Left cardiac atrium (tissue), 4 donors: ENCODE results near the gene UGGT2. TPM values are rescaled to one million over a fixed set of nuclear protein-coding genes. Genes with fewer than 3 reads are reported as not detected.
"Not testable (repeated sequence)": the region's sequence is repeated elsewhere in the genome, so short reads cannot be mapped to it uniquely, and the experiment has no call there.

Experiments used
- ATAC-seq, 2 donors: fragments of 200-7000 bp; cut with Tn5 transposase; one replicate each; pipeline ENCODE4 v1.9.1; 2020; ENCODE audit warnings: mild to moderate bottlenecking in 2 of 2, moderate library complexity in 2 of 2
- DNase-seq: peaks from one replicate; pipeline ENCODE4 v3.0.0-alpha.2; 2020
- intact Hi-C, 2 donors: fragments of 100-400 bp; cut with DNase I; formaldehyde crosslinking; loops; one replicate each; pipeline versions ENCODE4 v1.14.1 to v1.15.1; 2022 to 2023
- total RNA-seq, 2 donors: library from RNA; stranded (reverse); fragmentation: NEBNext Ultra II Directional; extraction: Animal tissue kit (Norgen Biotek cat#: 25700); gene quantifications; one replicate each; pipeline ENCODE4 v1.2.1, GENCODE V29; 2021
- donor health status: DM: no; HTN: yes; CAD: no.
- donor health status: DM: no; HTN: yes; CAD: no; lungs with severe emphysema.
- donor health status: DM: yes; HTN: yes; CAD: no.
- donor health status: Dilated cardiomyopathy.

Gene UGGT2
- total RNA-seq, 2 donors from 2014 or later, result 17.0 to 27.3 TPM

DNA sequence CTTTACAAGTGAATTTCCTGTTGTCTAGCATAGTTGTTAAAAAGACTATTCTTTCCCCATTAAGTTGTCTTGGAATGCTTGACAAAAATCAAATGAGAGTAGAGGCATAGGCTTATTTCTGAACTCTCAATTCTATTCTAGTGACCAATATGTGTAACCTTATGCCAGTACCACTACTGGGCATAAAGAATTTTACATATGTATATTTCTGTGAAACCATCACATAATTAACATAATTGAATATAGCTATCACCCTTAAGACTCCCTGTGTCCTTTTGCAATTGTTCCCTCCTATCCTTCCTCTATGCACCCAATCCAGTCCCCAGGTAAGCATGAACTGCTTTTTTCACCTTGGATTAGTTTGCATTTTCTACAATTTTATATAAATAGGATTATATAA, 211.3 kb downstream of the UGGT2 start:
- intact Hi-C loops, result no loop called here
- no peak for ATAC-seq
- no peak for DNase-seq

DNA sequence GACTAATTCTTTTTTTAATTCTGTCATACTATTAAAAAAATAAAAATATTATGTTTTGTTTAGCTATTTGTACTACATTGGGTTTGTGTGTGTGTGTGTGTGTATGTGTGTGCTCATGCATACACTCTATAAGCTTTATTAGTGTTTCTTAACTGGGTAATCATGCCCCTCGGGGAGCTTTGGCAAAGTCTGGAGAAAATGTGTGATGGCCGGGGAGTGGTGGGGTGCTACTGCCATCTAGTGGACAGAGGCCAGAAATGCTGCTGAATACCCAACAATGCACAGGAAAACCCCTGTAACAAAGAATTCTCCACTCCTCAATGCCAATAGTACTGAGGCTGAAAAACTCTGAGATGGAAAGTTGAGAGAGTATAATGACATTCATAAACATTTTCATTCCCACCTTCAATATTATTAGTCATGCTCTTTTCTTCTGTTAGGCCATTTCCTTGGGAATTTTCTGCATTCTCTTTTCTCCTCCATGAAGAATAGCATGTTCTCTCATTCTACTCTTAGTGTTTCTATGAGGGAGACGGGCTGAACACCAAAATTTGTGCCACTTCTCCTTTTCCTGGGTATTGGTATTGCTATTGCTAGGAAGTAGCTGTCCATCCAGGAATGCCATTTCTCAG, 219.0 kb downstream of the UGGT2 start:
- intact Hi-C loops, result loop anchor here (5.0 to 10.0 kb wide), 5 partner anchors 212 to 639 kb away; no protein-coding TSS in a partner anchor
- peak; percentile 71 to 77 for ATAC-seq
- DNase-seq, result peak; percentile 55

DNA sequence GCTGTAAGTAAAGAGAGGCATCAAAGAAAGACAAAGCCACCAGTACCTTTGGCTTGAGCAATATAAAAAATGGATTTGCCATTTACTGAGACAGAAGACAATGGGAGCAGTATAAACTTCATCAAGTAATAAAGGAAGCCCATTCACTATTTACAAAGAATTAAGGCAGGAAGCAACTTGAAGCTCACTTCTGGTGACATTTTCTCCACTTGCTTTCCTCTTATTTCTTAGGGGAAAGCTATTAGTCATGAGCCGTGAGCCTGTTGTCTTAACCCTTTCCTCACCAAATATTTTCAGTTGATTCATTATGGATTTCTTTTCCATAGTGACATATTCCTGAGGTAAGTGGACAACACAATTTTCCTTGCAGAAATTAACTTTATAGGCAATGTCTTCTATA, 219.5 kb downstream of the UGGT2 start:
- ATAC-seq (no peak), DNase-seq (no peak)
- intact Hi-C loops, result loop anchor here (2.0 to 10.0 kb wide), 6 partner anchors 211 to 639 kb away; no protein-coding TSS in a partner anchor

DNA sequence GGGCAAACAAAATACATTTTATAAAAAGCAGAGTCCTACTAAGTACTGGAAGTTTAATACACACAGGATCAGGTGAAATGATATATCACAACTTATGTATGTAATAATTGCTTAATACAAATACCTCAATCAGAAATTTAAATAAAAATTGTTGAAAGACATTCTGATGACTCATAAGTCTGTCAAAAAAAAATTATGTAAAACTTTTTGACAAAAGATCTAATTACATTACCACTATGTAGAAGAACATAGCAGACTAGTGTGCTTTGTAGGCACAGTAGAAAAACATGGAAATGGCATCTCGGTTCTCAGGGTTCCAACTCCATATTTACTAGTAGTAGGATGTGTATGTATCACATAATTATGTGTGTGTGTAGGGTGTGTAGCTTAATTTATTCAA, 220.1 kb downstream of the UGGT2 start:
- DNase-seq (no peak), ATAC-seq (no peak)
- intact Hi-C loops, result loop anchor here (2.0 to 10.0 kb wide), 6 partner anchors 210 to 638 kb away; no protein-coding TSS in a partner anchor

DNA sequence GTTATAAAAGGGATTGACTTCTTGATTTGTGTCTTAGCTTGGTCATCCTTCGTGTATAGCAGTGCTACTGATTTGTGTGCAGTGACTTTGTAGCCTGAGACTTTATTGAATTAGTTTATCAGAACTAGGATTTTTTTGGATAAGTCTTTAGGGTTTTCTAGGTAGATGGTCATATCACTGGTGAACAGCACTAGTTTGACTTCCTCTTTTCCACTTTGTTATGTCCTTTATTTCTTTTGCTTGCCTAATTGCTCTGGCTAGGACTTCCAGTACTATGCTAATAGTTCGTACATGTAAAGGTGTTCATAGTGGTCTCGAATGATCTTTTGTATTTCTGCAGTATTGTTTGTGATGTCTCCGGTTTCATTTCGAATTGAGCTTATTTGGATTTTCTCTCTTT, 230.9 kb downstream of the UGGT2 start:
- ATAC-seq (no peak), DNase-seq (no peak)
- intact Hi-C loops, result no loop called here

DNA sequence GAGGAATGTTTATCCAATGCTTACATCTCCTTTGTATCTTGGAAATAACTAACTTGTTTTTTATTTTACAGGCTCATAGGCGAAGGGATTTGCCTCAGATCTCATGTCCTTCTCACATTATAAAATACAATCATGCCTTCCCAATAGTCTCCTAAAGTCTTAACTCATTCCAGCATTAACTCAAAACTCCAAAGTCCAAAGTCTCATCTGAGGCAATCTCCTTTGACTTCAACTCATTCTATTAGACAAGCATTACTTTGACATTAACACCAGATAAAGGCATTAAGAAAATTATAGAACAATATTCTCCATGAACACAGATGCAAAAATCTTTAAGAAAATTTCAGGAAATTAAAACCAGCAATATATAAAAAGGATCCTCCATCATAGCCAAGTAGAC, 238.7 kb downstream of the UGGT2 start:
- intact Hi-C loops, result no loop called here

DNA sequence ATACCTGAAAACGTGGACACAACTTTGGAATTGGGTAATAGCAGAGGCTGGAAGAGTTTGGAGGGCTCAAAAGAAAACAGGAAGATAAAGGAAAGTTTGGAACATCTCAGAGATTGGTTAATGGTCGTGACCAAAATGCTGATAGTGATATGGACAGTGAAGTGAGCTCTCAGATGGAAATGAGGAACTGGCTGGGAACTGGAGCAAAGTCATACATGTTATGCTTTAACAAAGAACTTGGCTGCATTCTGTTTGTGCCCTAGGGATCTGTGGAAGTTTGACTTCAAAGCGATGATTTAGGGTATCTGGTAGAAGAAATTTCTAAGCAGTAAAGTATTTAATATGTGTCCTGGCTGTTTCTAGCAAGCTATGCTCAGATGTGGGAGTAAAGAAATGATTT, 240.1 kb downstream of the UGGT2 start:
- DNase-seq (no peak), ATAC-seq (no peak)
- intact Hi-C loops, result no loop called here

More for the DNA sequence above, 238.7 kb downstream of the UGGT2 start:
- ATAC-seq (no peak), DNase-seq (no peak)

DNA sequence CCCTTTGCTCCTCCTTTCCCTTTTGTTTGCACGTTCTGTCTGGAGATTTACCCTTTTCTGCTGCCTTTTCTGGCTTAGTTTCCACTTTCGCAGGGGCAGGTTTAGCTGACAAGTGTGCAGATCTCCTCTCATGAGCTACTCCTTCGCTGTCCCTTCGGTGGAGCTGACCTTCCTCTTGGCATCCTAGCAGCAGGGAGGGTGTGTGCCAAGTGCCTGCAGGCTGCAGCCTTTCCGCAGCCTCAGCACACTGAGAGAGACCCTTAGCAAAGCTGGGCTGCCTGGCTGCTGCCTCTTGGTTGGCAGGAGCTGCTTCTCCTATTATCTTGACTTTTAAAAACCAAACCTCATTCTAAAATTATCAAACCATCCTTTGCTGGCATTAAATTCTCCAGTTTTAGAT, 243.8 kb downstream of the UGGT2 start:
- intact Hi-C loops, result no loop called here
- no peak for DNase-seq
- ATAC-seq, result no peak

DNA sequence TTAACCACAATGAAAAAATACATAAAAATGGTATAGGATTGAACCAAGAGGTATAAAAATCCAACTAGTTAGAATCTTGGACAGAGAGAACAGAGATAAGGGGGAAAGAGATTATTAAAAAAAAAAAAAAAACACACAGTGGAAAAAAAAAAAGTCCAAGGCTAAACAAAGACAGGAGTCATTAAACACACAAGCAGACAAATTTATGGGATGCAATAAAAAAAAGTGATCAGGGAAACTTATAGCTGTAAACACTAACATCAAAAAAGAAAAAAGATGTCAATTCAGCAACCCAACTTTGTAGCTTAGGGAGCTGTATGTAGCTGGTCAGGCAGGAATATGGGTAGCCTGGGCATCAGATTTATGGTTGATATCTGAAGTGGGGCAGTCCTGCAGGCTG, 247.3 kb downstream of the UGGT2 start:
- no peak for DNase-seq
- ATAC-seq, result no peak
- intact Hi-C loops, result no loop called here

DNA sequence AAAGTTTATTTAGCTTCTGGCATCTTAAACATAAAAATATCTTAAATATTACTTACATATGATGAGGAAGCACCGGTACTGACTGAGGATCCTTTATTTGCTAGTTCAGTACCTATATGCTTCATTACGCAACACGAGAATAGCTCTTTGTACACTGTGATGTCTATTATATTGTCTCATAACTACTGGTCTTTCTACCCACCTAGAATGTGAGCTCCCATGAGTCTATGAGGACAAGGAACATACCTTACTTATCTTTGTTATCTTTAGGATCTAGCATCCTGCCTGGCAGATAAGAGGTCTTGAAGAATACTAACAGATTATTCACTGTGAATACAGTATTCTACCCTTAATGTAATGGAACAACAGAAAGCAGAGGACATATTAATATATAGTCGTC, 251.4 kb downstream of the UGGT2 start:
- intact Hi-C loops, result no loop called here
- DNase-seq (no peak), ATAC-seq (no peak)

DNA sequence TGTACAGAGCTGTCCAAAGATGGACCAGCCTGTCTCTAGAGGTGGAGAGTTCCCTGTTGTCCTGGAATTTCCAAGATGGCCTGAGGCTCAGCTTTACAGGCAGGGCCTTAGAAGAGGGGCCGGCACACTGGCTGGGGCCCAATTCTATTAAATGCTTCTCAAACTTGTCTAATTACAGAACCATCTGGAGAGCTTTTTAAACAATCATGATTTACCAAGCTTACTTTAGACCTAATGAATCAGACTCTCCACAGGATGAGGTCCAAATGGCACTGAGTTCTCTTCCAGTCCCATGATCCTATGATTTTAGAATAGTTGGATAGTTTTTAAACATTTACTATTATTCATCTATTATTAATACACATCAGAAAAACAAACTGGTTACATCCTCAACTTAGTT, 252.8 kb downstream of the UGGT2 start:
- intact Hi-C loops, result no loop called here
- no peak for DNase-seq
- ATAC-seq, result no peak

DNA sequence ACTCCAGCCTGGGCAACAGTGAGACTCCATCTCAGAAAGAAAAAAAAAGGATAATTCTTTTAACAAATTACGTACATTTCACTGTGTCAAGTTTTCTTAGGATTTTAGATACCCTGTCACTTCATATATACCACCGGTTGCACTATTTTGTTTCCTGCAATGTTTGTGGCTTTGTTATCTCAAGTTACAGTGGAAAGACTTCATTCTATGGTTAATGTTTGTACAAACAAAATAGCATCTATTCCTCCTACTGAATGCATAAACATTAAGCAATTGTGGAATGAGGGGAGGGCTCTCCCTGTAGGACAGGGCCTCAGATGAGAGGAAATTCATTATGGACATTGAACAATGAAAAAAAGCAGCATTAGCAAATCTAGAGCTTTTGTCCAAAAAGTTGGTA, 256.2 kb downstream of the UGGT2 start:
- ATAC-seq (no peak), DNase-seq (no peak)
- intact Hi-C loops, result no loop called here

DNA sequence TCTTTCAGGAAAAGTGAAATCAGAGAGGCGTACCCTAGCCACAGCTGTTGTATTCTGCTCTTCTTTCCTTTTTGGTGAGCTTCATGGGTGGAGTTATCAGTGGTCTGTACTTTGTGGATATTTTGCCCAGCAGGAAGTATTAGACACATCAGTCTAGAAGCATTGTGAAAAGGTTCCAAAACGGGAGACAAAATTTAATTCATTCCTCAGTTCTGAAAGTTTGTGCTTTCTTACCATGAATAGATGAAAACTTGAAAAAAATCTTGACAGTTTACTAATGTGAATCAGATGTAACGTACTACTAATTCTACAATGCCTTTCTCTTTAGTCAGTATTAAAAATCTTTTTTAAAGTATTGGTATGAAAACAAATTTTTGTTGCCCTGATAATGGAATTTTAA, 259.4 kb downstream of the UGGT2 start:
- intact Hi-C loops, result no loop called here
- ATAC-seq (no peak), DNase-seq (no peak)

DNA sequence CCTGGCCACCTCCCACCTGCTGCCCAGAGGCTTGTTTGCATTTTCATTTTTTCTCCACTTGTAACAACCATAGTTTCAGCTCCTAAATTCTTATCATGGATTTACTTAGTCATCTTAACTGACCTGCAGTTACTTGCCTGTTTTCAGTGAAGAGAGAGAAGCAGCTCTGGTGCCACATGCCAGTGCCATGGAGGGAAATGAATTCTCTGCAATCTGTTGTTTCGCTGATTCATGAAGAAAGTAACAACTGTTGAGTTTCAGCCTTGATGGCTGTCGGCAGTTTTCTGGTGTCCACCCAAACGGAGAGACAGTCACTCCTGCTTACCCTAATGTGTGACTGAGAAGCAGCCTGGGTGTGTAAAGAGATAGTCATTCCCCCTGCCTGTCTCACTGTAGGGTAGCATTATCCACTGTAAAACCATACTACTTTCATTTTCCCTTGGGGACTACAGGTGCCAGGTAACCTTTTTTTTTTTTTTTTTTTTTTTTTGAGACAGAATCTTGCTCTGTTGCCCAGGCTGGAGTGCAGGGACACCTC, 260.1 kb downstream of the UGGT2 start:
- DNase-seq (no peak), ATAC-seq (no peak)
- intact Hi-C loops, result no loop called here

DNA sequence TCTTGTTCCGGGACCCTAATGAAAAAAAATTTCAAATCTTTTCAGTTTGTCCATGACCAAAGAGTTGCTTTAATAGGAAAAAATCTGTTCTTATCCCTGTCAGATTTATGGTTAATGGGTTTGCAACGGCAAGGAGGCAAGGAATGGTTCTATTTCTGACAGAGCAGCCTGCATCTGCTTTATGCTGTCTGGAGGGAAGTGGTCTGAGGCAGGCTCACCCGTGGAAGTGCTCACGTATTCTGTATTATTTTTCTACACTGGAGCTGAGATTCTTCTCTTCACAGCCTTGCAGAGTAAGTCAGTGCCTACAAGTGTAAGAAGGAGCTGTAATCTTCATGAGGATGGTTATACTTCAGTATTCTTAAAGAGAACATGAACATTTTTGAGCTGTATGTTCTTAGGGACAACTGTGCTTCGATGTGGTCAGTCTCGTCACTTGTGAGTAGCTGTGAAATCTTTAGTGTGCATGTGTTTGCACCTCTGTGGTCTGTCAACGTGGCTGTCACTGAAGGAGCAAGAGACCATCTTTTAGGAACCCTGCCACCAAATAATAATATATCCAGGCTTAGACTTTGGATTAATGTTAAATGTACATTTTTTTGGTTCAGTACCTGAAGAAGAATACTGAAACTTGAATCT, 262.0 kb downstream of the UGGT2 start:
- no peak for ATAC-seq
- no peak for DNase-seq
- intact Hi-C loops, result no loop called here

DNA sequence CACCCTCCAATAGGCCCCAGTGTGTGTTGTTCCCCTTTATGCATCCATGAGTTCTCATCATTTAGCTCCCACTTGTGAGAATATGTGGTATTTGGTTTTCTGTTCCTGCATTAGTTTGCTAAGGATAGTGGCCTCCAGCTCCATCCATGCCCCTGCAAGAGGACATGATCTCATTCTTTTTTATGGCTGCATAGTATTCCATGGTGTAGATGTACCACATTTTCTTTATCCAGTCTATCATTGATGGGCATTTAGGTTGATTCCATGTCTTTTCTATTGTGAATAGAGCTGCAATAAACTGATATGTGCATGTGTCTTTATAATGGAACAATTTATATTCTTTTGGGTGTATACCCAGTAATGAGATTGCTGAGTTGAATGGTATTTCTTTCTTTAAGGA, 263.9 kb downstream of the UGGT2 start:
- not testable (repeated sequence) for ATAC-seq

DNA sequence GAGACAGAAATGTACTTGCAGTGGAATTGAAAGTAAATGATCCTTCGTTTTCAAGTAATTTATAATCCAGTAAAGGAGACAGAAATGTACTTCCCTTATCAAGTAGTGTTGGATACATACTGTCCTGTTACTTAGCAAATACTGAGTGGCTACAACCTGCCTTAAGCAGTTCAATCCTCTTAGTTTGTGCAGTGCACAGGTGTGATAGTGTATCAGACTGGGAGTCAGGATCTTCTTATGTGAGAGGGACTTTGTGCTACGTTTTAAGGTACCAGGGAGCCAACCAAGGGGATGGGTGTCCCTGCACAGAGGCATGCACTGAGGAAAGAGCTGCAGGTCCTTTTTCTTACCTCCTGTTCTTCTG, 265.1 kb downstream of the UGGT2 start:
- DNase-seq (no peak), ATAC-seq (no peak)
- intact Hi-C loops, result no loop called here

More for the DNA sequence above, 263.9 kb downstream of the UGGT2 start:
- DNase-seq, intact Hi-C loops: not testable (repeated sequence)

DNA sequence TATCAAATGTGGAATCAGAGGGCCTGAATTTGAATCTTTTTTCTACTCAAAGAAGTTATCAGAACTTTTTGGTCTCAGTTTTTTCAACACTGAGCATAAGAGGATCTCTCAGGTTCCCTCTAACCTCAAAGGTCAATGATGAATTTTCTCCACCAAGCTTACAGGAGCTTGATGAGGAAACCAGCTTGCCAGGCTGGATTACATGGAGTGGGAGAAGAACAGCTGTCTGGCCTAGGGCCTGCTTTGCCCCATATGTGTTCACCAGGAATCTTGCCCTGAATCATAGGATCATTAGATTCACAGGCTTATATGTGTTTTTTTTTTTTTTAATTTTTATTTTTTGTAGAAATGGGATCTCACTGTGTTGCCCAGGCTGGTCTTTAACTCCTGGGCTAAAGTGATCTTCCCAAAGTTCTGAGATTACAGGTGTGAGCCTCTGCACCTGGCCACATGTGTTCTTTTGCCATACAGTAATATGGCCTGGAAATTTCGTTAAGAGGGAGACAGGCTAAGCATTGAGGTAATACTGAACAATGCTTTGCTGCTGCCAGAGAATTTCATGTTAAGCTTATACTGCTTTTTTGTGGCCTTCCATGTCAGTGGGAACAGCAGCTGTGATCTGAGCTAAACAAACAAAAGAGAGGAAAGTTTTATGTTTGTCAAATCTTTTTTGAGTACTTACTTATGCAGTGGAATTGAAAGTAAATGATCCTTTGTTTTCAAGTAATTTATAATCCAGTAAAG, 265.7 kb downstream of the UGGT2 start:
- intact Hi-C loops, result no loop called here
- no peak for ATAC-seq
- DNase-seq, result no peak

DNA sequence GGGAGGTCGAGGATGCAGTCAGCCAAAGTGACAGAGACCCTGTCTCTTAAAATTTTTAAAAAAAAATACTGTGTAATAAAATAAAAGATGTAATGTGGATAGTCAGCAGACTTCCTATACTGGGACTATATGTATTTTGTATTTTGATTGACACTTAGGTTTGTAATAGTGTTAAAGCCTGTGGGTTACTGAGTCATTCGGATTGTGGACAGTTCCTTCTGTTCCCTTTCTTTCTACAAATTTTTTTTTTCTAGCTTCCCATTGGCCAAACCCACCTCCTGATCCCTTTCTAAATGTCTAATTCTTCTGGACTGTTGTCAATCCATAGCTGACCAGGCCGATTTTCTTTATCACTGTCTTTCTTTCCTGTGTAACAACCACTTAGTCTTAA, 268.3 kb downstream of the UGGT2 start:
- DNase-seq (no peak), ATAC-seq (peak in 1 of 2 donors; percentile 19)
- intact Hi-C loops, result no loop called here
